CD4-positive, alpha-beta T cell treated with Interleukin-15 for 1 hour (primary cell): Measurements from ENCODE around the gene CCR5AS.
"Not testable (repeated sequence)": the region's sequence is repeated elsewhere in the genome, so short reads cannot be mapped to it uniquely, and the experiment has no call there.

Source experiments
- DNase-seq: peaks from one replicate; pipeline ENCODE4 v3.0.0-alpha.2; 2020

Gene CCR5AS

DNA sequence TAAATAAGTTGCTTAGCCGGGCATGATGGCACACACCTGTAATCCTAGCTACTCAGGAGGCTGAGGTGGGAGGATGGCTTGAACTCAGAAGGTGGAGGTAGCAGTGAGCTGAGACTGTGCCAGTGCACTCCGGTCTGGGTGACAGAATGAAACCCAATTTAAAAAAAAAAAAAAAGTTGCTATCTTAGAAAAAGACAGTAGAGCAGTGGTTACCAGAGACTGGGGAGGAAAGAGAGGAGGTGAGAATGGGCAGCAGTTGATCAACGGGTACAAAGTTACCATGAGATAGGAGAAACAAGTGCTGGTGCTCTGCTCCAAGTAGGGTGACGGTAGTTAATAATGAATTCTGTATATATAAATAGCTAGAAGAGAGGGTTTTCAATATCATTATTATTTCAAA lies 53.8 kb downstream of the CCR5AS start:
- no peak for DNase-seq

- DNase-seq = no peak
Measured at GRCh38 chr3:46351646-46352045, 55.2 kb downstream of the CCR5AS start.

- DNase-seq = no peak
Measured at GRCh38 chr3:46350262-46350565, 56.7 kb downstream of the CCR5AS start.

GRCh38 chr3:46349484-46350261 lies 57.2 kb downstream of the CCR5AS start:
- no peak for DNase-seq

- no peak for DNase-seq
Measured at GRCh38 chr3:46348823-46349482, 57.9 kb downstream of the CCR5AS start.

DNA sequence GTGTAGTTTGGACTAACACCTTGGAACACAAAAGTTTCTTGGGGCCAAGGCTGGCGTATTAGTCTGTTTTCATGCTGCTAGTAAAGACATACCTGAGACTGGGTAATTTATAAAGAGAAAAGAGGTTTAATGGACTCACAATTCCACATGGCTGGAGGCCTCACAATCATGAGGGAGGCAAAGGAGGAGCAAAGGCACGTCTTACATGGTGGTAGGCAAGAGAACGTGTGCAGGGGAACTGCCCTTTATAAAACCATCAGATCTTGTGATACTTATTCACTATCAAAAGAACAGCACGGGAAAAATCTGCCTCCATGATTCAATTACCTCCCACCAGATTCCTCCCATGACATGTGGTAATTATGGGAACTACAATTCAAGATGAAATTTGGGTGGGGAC lies 62.4 kb downstream of the CCR5AS start:
- no peak for DNase-seq

DNA sequence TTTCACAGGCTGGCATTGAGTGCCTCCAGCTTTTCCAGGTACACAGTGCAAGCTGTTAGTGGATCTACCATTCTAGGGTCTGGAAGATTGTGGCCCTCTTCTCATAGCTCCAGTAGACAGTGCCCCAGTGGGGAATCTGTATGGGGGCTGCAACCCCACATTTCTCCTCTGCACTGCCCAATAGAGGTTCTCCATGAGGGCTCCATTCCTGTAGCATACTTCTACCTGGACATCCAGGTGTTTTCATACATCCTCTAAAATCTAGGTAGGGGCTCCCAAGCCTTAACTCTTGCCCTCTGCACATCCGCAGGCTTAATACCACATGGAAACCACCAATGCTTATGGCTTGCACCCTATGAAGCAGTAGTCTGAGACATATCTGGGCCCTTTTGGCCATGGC lies 68.0 kb downstream of the CCR5AS start:
- DNase-seq = no peak

DNA sequence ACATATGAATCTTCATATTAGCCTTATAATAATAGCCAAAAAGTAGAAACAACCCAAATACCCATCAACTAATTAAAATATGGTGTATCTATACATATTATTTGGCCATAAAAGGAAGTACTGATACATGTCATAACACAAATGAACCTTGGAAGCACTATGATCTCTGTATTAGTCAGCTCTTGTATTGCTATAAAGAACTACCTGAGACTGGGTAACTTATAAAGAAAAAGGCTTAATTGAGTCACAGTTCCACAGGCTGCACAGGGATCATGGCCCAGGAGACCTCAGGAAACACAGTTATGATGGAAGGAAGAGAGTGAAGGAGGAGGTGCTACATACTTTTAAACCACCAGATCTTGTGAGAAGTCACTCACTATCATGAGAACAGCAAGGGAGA lies 69.0 kb downstream of the CCR5AS start:
- DNase-seq = no peak

DNA sequence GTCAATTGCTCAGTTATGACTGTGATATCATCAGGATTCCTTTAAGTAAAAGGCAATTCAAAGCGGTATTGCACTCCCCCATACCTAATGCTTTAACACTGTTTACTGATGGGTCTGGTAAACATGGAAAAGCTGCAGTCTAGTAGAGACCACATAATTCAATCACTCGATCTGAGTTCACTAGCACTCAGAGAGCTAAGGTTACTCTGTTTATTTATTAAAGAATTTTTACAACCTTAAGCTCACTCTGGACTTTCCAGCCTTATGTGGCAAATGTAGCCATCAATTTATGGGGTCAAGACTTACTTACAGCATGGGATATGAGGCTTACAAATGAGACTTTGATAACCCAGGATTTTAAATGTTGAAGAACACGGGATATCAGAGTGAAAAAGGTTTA lies 71.3 kb downstream of the CCR5AS start:
- DNase-seq = no peak

- no peak for DNase-seq
Measured at GRCh38 chr3:46334741-46335478, 72.0 kb downstream of the CCR5AS start.

GRCh38 chr3:46330676-46331075 lies 76.2 kb downstream of the CCR5AS start:
- DNase-seq = not testable (repeated sequence)

DNA sequence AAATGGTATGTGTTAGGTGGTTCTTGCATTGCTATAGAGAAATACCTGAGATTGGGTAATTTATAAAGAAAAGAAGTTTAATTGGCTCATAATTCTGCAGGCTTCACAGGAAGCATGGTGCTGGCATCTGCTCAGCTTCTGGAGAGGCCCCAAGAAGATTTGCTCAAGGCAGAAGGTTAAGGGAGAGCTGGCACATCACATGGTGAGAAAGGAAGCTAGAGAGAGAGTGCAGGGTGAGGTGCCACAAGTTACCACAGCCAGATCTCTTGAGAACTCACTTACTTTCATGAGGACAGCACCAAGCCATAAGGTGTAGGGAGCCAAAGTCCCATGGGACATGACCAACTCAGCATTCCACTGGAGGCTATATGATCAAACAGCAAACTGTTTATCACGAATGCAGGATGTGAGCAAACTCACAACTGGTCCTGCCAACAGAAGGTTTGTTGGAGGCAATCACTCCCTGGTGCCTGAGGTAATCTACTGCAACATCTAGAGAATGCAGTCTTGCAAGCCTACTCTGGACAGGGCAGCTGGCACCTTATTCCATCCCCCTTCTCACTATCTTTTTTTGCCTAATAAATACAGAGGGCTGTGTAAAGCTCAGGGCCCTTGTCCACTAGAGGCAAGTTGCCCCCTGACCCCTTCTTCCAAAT lies 81.1 kb downstream of the CCR5AS start:
- no peak for DNase-seq

GRCh38 chr3:46324036-46324435 lies 82.8 kb downstream of the CCR5AS start:
- no peak for DNase-seq

GRCh38 chr3:46321461-46322104 lies 85.3 kb downstream of the CCR5AS start:
- DNase-seq = no peak

GRCh38 chr3:46318207-46318927 lies 88.5 kb downstream of the CCR5AS start:
- DNase-seq = no peak

DNA sequence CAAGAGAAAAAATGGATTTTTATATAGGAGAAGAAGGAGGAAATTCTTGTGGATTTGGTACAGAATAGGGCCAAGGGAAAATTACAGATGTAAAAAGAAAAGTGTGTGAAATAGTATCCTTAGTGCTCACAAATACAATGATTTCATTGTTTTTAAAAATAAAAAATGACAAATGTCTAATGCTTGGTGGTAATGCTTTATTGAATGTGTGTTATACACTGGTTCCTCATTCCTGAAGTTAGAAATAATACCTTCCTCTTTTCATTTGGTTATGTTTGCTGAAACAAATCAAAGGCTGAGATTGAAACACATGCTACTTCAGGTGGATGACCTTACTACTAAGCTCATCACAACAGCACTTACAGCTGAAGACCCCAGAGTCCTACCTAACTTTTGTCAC lies 90.7 kb downstream of the CCR5AS start:
- no peak for DNase-seq

DNA sequence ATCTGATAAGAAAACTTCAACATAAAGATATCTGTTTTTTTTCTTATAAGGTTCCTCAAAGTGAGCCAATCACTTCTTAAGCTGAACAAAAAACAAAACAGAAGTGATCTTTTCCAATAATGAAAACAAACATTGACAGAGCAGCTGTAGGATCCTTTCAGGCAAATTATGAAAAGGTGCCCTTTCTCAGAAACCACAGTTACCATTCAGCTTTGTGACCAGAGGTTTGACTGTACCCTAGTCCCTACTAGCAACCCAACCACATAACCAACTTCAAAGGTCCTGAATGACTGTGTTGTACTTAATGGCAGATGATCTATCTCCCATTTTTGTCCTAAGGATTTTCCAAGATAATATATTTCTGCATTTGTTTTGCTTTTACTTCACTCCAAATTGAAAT lies 92.3 kb downstream of the CCR5AS start:
- DNase-seq = no peak
